SU-DHL-6 (cell line): ENCODE data around the gene DDIAS.

Source experiments
- H2AFZ ChIP-seq: fragments of 200-600 bp; sonication (generic); 2 replicates; pipeline ENCODE4 v1.6.1; 2014; ENCODE audit warnings: low read depth, mild to moderate bottlenecking, moderate library complexity, mixed read lengths, antibody characterized with exemption, low read length; ENCODE audit not compliant: severe bottlenecking
- H3F3A ChIP-seq: fragments of 200-600 bp; shearing (Covaris generic); 2 replicates; pipeline ENCODE4 v1.6.0; 2016; ENCODE audit warnings: antibody characterized with exemption, mild to moderate bottlenecking; ENCODE audit not compliant: insufficient read depth
- H3K27ac ChIP-seq: fragments of 200-600 bp; sonication (generic); 2 replicates; pipeline ENCODE4 v1.5.1; 2016; ENCODE audit warnings: low read depth, mild to moderate bottlenecking, low read length, moderate library complexity, mixed read lengths
- H3K27me3 ChIP-seq: fragments of 200-600 bp; sonication (generic), shearing (Covaris generic); 2 replicates; pipeline ENCODE4 v1.6.0; 2014; ENCODE audit warnings: mild to moderate bottlenecking, low read length
- H3K36me3 ChIP-seq: fragments of 200-600 bp; sonication (generic); 2 replicates; pipeline ENCODE4 v1.6.1; 2014; ENCODE audit warnings: mild to moderate bottlenecking, low read length, mixed read lengths
- H3K4me2 ChIP-seq: fragments of 300-600, 200-600 bp; shearing (Covaris generic), sonication (generic); 2 replicates; pipeline ENCODE4 v1.6.0; 2014; ENCODE audit warnings: low read length, low read depth, mild to moderate bottlenecking; ENCODE audit not compliant: poor library complexity, severe bottlenecking
- H3K4me3 ChIP-seq: fragments of 200-600 bp; sonication (generic); 2 replicates; pipeline ENCODE4 v1.5.1; 2014; ENCODE audit warnings: antibody characterized with exemption, low read length, mild to moderate bottlenecking, mixed read lengths; ENCODE audit not compliant: insufficient read depth, poor library complexity, severe bottlenecking
- H3K79me2 ChIP-seq: fragments of 200-600 bp; sonication (generic); 2 replicates; pipeline ENCODE4 v1.6.1; 2014; ENCODE audit warnings: mild to moderate bottlenecking, low read length, moderate library complexity; ENCODE audit not compliant: insufficient read depth
- H3K9ac ChIP-seq: fragments of 200-600 bp; sonication (generic); 2 replicates; pipeline ENCODE4 v1.7.0; 2014; ENCODE audit warnings: mild to moderate bottlenecking, low read length
- H3K9me2 ChIP-seq: fragments of 200-600 bp; sonication (generic); replicated peaks from 2 replicates; pipeline ENCODE4 v1.6.1; 2014; ENCODE audit warnings: low read length; ENCODE audit not compliant: insufficient read depth
- H3K9me3 ChIP-seq: fragments of 200-600 bp; sonication (generic); 2 replicates; pipeline ENCODE4 v1.6.1; 2014; ENCODE audit warnings: low read length, mixed read lengths; ENCODE audit not compliant: insufficient read depth
- H4K20me1 ChIP-seq: fragments of 200-600 bp; sonication (generic); 2 replicates; pipeline ENCODE4 v1.6.1; 2014; ENCODE audit warnings: low read depth, mild to moderate bottlenecking, antibody characterized with exemption, low read length, moderate library complexity, mixed read lengths
- EZH2phosphoT487 ChIP-seq: fragments of 200-600 bp; sonication (generic), shearing (Covaris generic); conservative IDR thresholded peaks from 2 replicates; pipeline ENCODE4 v1.6.1; 2018; ENCODE audit warnings: mild to moderate bottlenecking, antibody characterized with exemption, low read length, moderate library complexity, mixed read lengths
- TF ChIP-seq, protein P1 (sequence below): fragments of 200-600 bp; sonication (generic); IDR thresholded peaks from one replicate; pipeline ENCODE4 v1.5.1; 2017; ENCODE audit warnings: antibody characterized with exemption, mild to moderate bottlenecking, low read length, moderate library complexity; ENCODE audit not compliant: insufficient read depth, poor library complexity, severe bottlenecking

The DDIAS gene

GRCh38 chr11:82872377-82873150 lies 29.0 kb upstream of the DDIAS start:
- H3K9me2 ChIP-seq = no peaks in the 10 kb centered on the region
- H3K4me2 ChIP-seq = no peak overlapping the region
- no peaks in the 10 kb centered on the region for H3K27me3 ChIP-seq
- TF ChIP-seq EZH2phosphoT487 = no peak
- TF ChIP-seq, protein P1, sequence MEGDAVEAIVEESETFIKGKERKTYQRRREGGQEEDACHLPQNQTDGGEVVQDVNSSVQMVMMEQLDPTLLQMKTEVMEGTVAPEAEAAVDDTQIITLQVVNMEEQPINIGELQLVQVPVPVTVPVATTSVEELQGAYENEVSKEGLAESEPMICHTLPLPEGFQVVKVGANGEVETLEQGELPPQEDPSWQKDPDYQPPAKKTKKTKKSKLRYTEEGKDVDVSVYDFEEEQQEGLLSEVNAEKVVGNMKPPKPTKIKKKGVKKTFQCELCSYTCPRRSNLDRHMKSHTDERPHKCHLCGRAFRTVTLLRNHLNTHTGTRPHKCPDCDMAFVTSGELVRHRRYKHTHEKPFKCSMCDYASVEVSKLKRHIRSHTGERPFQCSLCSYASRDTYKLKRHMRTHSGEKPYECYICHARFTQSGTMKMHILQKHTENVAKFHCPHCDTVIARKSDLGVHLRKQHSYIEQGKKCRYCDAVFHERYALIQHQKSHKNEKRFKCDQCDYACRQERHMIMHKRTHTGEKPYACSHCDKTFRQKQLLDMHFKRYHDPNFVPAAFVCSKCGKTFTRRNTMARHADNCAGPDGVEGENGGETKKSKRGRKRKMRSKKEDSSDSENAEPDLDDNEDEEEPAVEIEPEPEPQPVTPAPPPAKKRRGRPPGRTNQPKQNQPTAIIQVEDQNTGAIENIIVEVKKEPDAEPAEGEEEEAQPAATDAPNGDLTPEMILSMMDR = no peak
- H3K9ac ChIP-seq = no peak overlapping the region
- no peaks in the 10 kb centered on the region for H3F3A ChIP-seq
- no peaks in the 10 kb centered on the region for H3K36me3 ChIP-seq
- H3K27ac ChIP-seq = no peak overlapping the region
- H2AFZ ChIP-seq = no peak overlapping the region
- no peaks in the 10 kb centered on the region for H3K9me3 ChIP-seq
- no peaks in the 10 kb centered on the region for H4K20me1 ChIP-seq
- H3K4me3 ChIP-seq = no peak overlapping the region
- H3K79me2 ChIP-seq = no peaks in the 10 kb centered on the region

DNA sequence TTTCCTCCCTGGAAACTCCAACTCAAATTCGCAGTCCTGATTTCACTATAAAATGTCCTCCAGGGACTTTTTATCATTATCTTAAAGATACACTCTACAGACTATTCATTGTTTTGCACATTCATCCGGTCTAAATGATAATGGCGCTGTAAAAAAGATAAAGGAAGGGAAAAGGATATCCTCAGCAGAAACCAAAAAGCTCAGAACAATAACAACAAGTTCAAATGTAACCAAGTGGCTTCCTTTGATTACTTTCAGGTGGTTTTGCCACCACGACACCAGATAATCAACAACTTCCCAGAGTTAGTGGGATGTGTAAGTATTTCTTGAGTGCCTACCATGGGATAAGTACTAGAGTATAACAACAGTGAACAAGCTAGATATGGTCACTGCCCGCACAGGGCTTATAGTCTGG lies 27.6 kb upstream of the DDIAS start:
- H3K9ac ChIP-seq = no peak overlapping the region
- no peaks in the 10 kb centered on the region for H3K27me3 ChIP-seq
- H3F3A ChIP-seq = no peaks in the 10 kb centered on the region
- no peak overlapping the region for H3K27ac ChIP-seq
- no peaks in the 10 kb centered on the region for H3K36me3 ChIP-seq
- H3K9me2 ChIP-seq = no peaks in the 10 kb centered on the region
- H3K79me2 ChIP-seq = no peaks in the 10 kb centered on the region
- no peaks in the 10 kb centered on the region for H4K20me1 ChIP-seq
- H3K4me2 ChIP-seq = no peak overlapping the region
- no peak overlapping the region for H3K4me3 ChIP-seq
- no peaks in the 10 kb centered on the region for H3K9me3 ChIP-seq
- H2AFZ ChIP-seq = no peak overlapping the region
- TF ChIP-seq EZH2phosphoT487 = no peak
- TF ChIP-seq, protein P1 = no peak

- no peak overlapping the region for H3K4me3 ChIP-seq
- H3K9me2 ChIP-seq = no peaks in the 10 kb centered on the region
- no peaks in the 10 kb centered on the region for H3K79me2 ChIP-seq
- TF ChIP-seq, protein P1 = no peak
- TF ChIP-seq EZH2phosphoT487 = no peak
- H3K36me3 ChIP-seq = no peaks in the 10 kb centered on the region
- H3K27me3 ChIP-seq = no peaks in the 10 kb centered on the region
- no peak overlapping the region for H3K4me2 ChIP-seq
- no peaks in the 10 kb centered on the region for H3F3A ChIP-seq
- no peak overlapping the region for H3K27ac ChIP-seq
- H3K9me3 ChIP-seq = no peaks in the 10 kb centered on the region
- H2AFZ ChIP-seq = no peak overlapping the region
- no peaks in the 10 kb centered on the region for H4K20me1 ChIP-seq
- no peak overlapping the region for H3K9ac ChIP-seq
These were observed 26.7 kb upstream of the DDIAS start for GRCh38 chr11:82874646-82875523.
